Spleen (tissue), 11 donors: ENCODE data around the gene MLXIP. TPM values are rescaled to one million over a fixed set of nuclear protein-coding genes. Genes with fewer than 3 reads are reported as not detected.
A peak's percentile ranks its signal among the peaks of the same experiment; 100 is the strongest.

Experiments
- DNase-seq: peaks from one replicate; pipeline ENCODE4 v3.0.0-alpha.2; 2020
- H3K27ac ChIP-seq, 8 donors: fragments of 200-600 bp; sonication (generic) in 7 of 8; 1 replicate in 4 of 8; 2 replicates in 4 of 8; pipeline versions ENCODE4 v1.5.0 to v1.8.0; 2016 to 2021; ENCODE audit warnings: inconsistent platforms in 4 of 8, mild to moderate bottlenecking in 4 of 8, moderate library complexity in 1 of 8
- H3K27me3 ChIP-seq, 7 donors: fragments of 200-600 bp; sonication (generic) in 6 of 7; replicated peaks in 1 of 7; 1 replicate in 4 of 7; 2 replicates in 3 of 7; pipeline versions ENCODE4 v1.5.0 to v1.8.0; 2016 to 2021; ENCODE audit warnings: inconsistent platforms in 3 of 7, mild to moderate bottlenecking in 1 of 7
- H3K36me3 ChIP-seq, 6 donors: fragments of 200-600 bp; sonication (generic) in 5 of 6; 1 replicate in 4 of 6; 2 replicates in 2 of 6; pipeline versions ENCODE4 v1.5.0 to v1.8.0; 2016 to 2021; ENCODE audit warnings: inconsistent platforms in 2 of 6
- H3K4me1 ChIP-seq, 6 donors: fragments of 200-600 bp; sonication (generic) in 5 of 6; 1 replicate in 3 of 6; 2 replicates in 3 of 6; pipeline versions ENCODE4 v1.5.0 to v1.8.0; 2016 to 2021; ENCODE audit warnings: inconsistent platforms in 3 of 6
- H3K4me3 ChIP-seq, 8 donors: fragments of 200-600 bp; sonication (generic) in 7 of 8; 1 replicate in 4 of 8; 2 replicates in 4 of 8; pipeline versions ENCODE4 v1.5.0 to v1.8.0; 2016 to 2021; ENCODE audit warnings: inconsistent platforms in 4 of 8, mild to moderate bottlenecking in 4 of 8, moderate library complexity in 2 of 8
- H3K9me3 ChIP-seq, 8 donors: fragments of 200-600 bp; sonication (generic) in 7 of 8; 1 replicate in 4 of 8; 2 replicates in 4 of 8; pipeline versions ENCODE4 v1.5.0 to v1.8.0; 2016 to 2021; ENCODE audit warnings: inconsistent platforms in 4 of 8
- CTCF ChIP-seq, 11 experiments: fragments of 200-600 bp in 7 of 11; fragments of 450-650 bp in 4 of 11; sonication (generic) in 4 of 11; IDR thresholded peaks in 8 of 11; conservative IDR thresholded peaks in 3 of 11; 1 replicate in 7 of 11; 2 replicates in 4 of 11; pipeline versions ENCODE4 v1.4.0 to v1.8.0; 2016 to 2021; ENCODE audit warnings: antibody characterized with exemption in 11 of 11, inconsistent platforms in 4 of 11, mild to moderate bottlenecking in 1 of 11
- POLR2A ChIP-seq, 3 donors: fragments of 450-650 bp; IDR thresholded peaks; one replicate each; pipeline ENCODE4 v1.5.1; 2017; ENCODE audit warnings: antibody characterized with exemption in 3 of 3, mild to moderate bottlenecking in 1 of 3
- POLR2AphosphoS5 ChIP-seq, 3 donors: sonication (generic); formaldehyde crosslinking; IDR thresholded peaks; one replicate each; pipeline ENCODE4 v1.5.1; 2017; ENCODE audit warnings: antibody characterized with exemption in 3 of 3
- WGBS, 5 donors: extraction: QIAGEN DNeasy Blood & Tissue Kit in 3 of 5; methylation state at CpG; one replicate each; pipeline versions ENCODE4 v1.1.5 to v1.1.7; 2013 to 2018; 5-methylcytosine and 5-hydroxymethylcytosine counted together
- intact Hi-C: fragments of 100-400 bp; cut with DNase I; formaldehyde crosslinking; loops from one replicate; pipeline ENCODE4 v1.15.0; 2023; ENCODE audit warnings: low total_unique reads
- polyA plus RNA-seq, 3 donors: library from polyadenylated mRNA; stranded (reverse); fragments of 200-250 nt; gene quantifications; one replicate each; pipeline ENCODE4 v1.2.1, GENCODE V29; 2013
- total RNA-seq, 7 donors: library from RNA; depleted of rRNA in 3 of 7; stranded (reverse); fragments of >200 nt in 3 of 7; fragmentation: NEBNext Ultra II Directional in 4 of 7; extraction: Animal tissue kit (Norgen Biotek cat#: 25700) in 4 of 7; gene quantifications; one replicate each; pipeline versions ENCODE4 v1.1.0 to v1.2.1, GENCODE V29; 2016 to 2021
- donor health status: healthy with polysubstance abuse.
- donor health status: DM: no; HTN: no; CAD: no; lungs with moderate emphysema.
- donor health status: DM: no; HTN: no; CAD: no.
- donor health status: Bipolar disorder and iron deficiency.
- donor health status: healthy.
- donor health status: DM: no; HTN: no; CAD: no.
- donor health status: DM: yes; HTN: yes; CAD: no.

MLXIP gene
- total and polyA plus RNA-seq, 10 donors = 7.8 to 97.1 (median 66.8) TPM

- H3K27ac ChIP-seq = no peak overlapping the region
- intact Hi-C loops = no loop called here
- no peak overlapping the region for H3K4me3 ChIP-seq
- H3K27me3 ChIP-seq = no peaks in the 10 kb centered on the region
- peaks cover 8 to 100% (median 78%) of the 10 kb centered on the region in 6 donors for H3K36me3 ChIP-seq
- 78 to 86% (median 80%) methylated on average over 8 to 11 of the region's 11 CpGs for WGBS, 5 donors
- DNase-seq = no peak
- TF ChIP-seq POLR2A (IDR thresholded peaks at IDR 0.05) (no peak), POLR2AphosphoS5 (IDR thresholded peaks at IDR 0.05) (peak in 1 of 3 donors; percentile 67)
- no peaks in the 10 kb centered on the region for H3K9me3 ChIP-seq
- no peaks in the 10 kb centered on the region for H3K4me1 ChIP-seq
Measured at GRCh38 chr12:122137681-122138080, 59.1 kb downstream of the MLXIP start.

GRCh38 chr12:122138181-122138580 is 59.6 kb downstream of the MLXIP start:
- intact Hi-C loops = no loop called here
- DNase-seq = no peak
- TF ChIP-seq POLR2AphosphoS5 (IDR thresholded peaks at IDR 0.05) = peak in 1 of 3 donors; percentile 72
- TF ChIP-seq CTCF (IDR thresholded peaks at IDR 0.05 in 8 of 11, conservative IDR thresholded peaks at IDR 0.05 in 3 of 11) = no peak
- Histone ChIP-seq H3K36me3 (peaks cover 8 to 100% (median 78%) of the 10 kb centered on the region in 6 donors), H3K9me3 (no peaks in the 10 kb centered on the region), H3K4me1 (peaks cover 0 to 4% (median 0%) of the 10 kb centered on the region in 6 donors), H3K27ac (no peak overlapping the region), H3K4me3 (no peak overlapping the region), H3K27me3 (no peaks in the 10 kb centered on the region)
- WGBS, 5 donors = 89 to 95% (median 89%) methylated on average over 9 to 11 of the region's 11 CpGs

GRCh38 chr12:122138616-122139015 is 60.1 kb downstream of the MLXIP start:
- H3K9me3 ChIP-seq = no peaks in the 10 kb centered on the region
- no peaks in the 10 kb centered on the region for H3K27me3 ChIP-seq
- H3K4me1 ChIP-seq = peaks cover 0 to 6% (median 0%) of the 10 kb centered on the region in 6 donors
- no peak for DNase-seq
- WGBS, 5 donors = 91 to 95% (median 94%) methylated on average over 11 of the region's 11 CpGs
- no peak overlapping the region for H3K27ac ChIP-seq
- no peak overlapping the region for H3K4me3 ChIP-seq
- TF ChIP-seq POLR2A (IDR thresholded peaks at IDR 0.05) (no peak), POLR2AphosphoS5 (IDR thresholded peaks at IDR 0.05) (no peak), CTCF (IDR thresholded peaks at IDR 0.05 in 8 of 11, conservative IDR thresholded peaks at IDR 0.05 in 3 of 11) (no peak)
- peaks cover 8 to 100% (median 78%) of the 10 kb centered on the region in 6 donors for H3K36me3 ChIP-seq
- intact Hi-C loops = no loop called here

GRCh38 chr12:122139266-122139665 is 60.7 kb downstream of the MLXIP start:
- peak in 2 of 3 donors; percentile 51 to 71 for TF ChIP-seq POLR2AphosphoS5 (IDR thresholded peaks at IDR 0.05)
- no peak for TF ChIP-seq POLR2A (IDR thresholded peaks at IDR 0.05)
- no peak for TF ChIP-seq CTCF (IDR thresholded peaks at IDR 0.05 in 8 of 11, conservative IDR thresholded peaks at IDR 0.05 in 3 of 11)
- no peak for DNase-seq
- intact Hi-C loops = no loop called here
- Histone ChIP-seq H3K4me1 (peaks cover 0 to 7% (median 0%) of the 10 kb centered on the region in 6 donors), H3K4me3 (no peak overlapping the region), H3K27ac (no peak overlapping the region), H3K9me3 (no peaks in the 10 kb centered on the region), H3K36me3 (peaks cover 8 to 100% (median 75%) of the 10 kb centered on the region in 6 donors), H3K27me3 (no peaks in the 10 kb centered on the region)
- 91 to 96% (median 95%) methylated on average over 11 to 15 of the region's 15 CpGs for WGBS, 5 donors

GRCh38 chr12:122139941-122140340 is 61.4 kb downstream of the MLXIP start:
- H3K9me3 ChIP-seq = no peaks in the 10 kb centered on the region
- peaks cover 8 to 100% (median 73%) of the 10 kb centered on the region in 6 donors for H3K36me3 ChIP-seq
- TF ChIP-seq POLR2AphosphoS5 (IDR thresholded peaks at IDR 0.05) (no peak), CTCF (IDR thresholded peaks at IDR 0.05 in 8 of 11, conservative IDR thresholded peaks at IDR 0.05 in 3 of 11) (no peak), POLR2A (IDR thresholded peaks at IDR 0.05) (no peak)
- no peak for DNase-seq
- WGBS, 5 donors = 91 to 97% (median 95%) methylated on average over 8 of the region's 8 CpGs
- no peak overlapping the region for H3K4me3 ChIP-seq
- H3K4me1 ChIP-seq = peaks cover 0 to 7% (median 0%) of the 10 kb centered on the region in 6 donors
- intact Hi-C loops = no loop called here
- H3K27ac ChIP-seq = no peak overlapping the region
- no peaks in the 10 kb centered on the region for H3K27me3 ChIP-seq
